ENCODE measurements around the gene WDR91. TPM values are rescaled to one million over a fixed set of nuclear protein-coding genes. Genes with fewer than 3 reads are reported as not detected.

Gene WDR91
- total and polyA plus RNA-seq, 2 donors (not counting 1 experiment from before 2014, with no cell fraction given): 26.7 to 40.7 TPM

GRCh38 chr7:135159359-135160085 is 51.8 kb downstream of the WDR91 start:
- Histone ChIP-seq H3K4me3 (ENCODE audit: control extremely low read depth in 1 of 5, extremely low read depth in 1 of 5, insufficient read depth in 1 of 5, low read depth in 2 of 5, low read length in 4 of 5) (no peak overlapping the region), H3K27me3 (replicated peaks in 1 of 4; ENCODE audit: control extremely low read depth in 1 of 4, control insufficient read depth in 3 of 4, insufficient read depth in 4 of 4, low read length in 3 of 4) (no peaks in the 10 kb centered on the region), H3K36me3 (replicated peaks in 1 of 2; ENCODE audit: control extremely low read depth in 1 of 2, control insufficient read depth in 1 of 2, extremely low read depth in 1 of 2, insufficient read depth in 2 of 2, low read length in 1 of 2) (peaks cover 0 to 25% of the 10 kb centered on the region in 2 experiments), H3K9ac (ENCODE audit: low read length) (no peak overlapping the region), H3K4me1 (ENCODE audit: control insufficient read depth in 2 of 2, insufficient read depth in 2 of 2, low read length in 2 of 2) (peaks cover 26 to 32% of the 10 kb centered on the region in 2 donors), H4K20me1 (ENCODE audit: control insufficient read depth, insufficient read depth, low read length, poor library complexity, severe bottlenecking) (peaks cover 27% of the 10 kb centered on the region), H3K9me3 (ENCODE audit: control extremely low read depth in 1 of 3, control insufficient read depth in 2 of 3, insufficient read depth in 1 of 3, low read length in 2 of 3) (peaks cover 1 to 17% (median 16%) of the 10 kb centered on the region in 3 donors), H2AFZ (ENCODE audit: insufficient read depth, low read depth, low read length, poor library complexity, severe bottlenecking) (no peak overlapping the region), H3K27ac (ENCODE audit: low read length in 2 of 2) (peak overlapping the region in 1 of 2 donors; percentile 59), H3K79me2 (ENCODE audit: control insufficient read depth, insufficient read depth, low read length) (peaks cover 74% of the 10 kb centered on the region), H3K4me2 (replicated peaks; ENCODE audit: low read depth, low read length, poor library complexity, severe bottlenecking) (peak overlapping the region; percentile 52)
- no peak for DNase-seq
- peak overlapping the region; percentile 1 for H3K4me3 Mint-ChIP-seq
- peak overlapping the region; percentile 50 for H3K27ac Mint-ChIP-seq
- no peak for ATAC-seq (ENCODE audit: low read depth)
- no peaks in the 10 kb centered on the region for H3K27me3 Mint-ChIP-seq
- peaks cover 55% of the 10 kb centered on the region for H3K4me1 Mint-ChIP-seq
- TF ChIP-seq CTCF (IDR thresholded peaks at IDR 0.05): no peak
- TF ChIP-seq EZH2 (IDR thresholded peaks at IDR 0.05; ENCODE audit: borderline replicate concordance, insufficient read depth, low read depth, low read length, poor library complexity, severe bottlenecking): no peak
- intact Hi-C loops (cut with micrococcal nuclease): no loop called here
- CTCF ChIA-PET: interaction anchor here (1.1 to 4.9 kb wide), 5 partner anchors 10 to 176 kb away, joined by 3 to 47 read pairs (median 29); partner anchors contain the start of genes AGBL3, CYREN and TMEM140
- POLR2A ChIA-PET: interaction anchor here (0.7 to 2.9 kb wide), 6 partner anchors 8 to 1559 kb away, joined by 3 to 22 read pairs (median 6); partner anchors contain the start of genes AGBL3, CYREN and TMEM140
- peaks cover 11% of the 10 kb centered on the region for H3K9me3 Mint-ChIP-seq (ENCODE audit: insufficient read depth)
- 100% methylated on average over 1 of the region's 2 CpGs for WGBS (ENCODE audit: insufficient coverage)

GRCh38 chr7:135158874-135159273 is 52.5 kb downstream of the WDR91 start:
- Histone ChIP-seq H3K27ac (ENCODE audit: low read length in 2 of 2) (peak overlapping the region in 1 of 2 donors; percentile 59), H3K27me3 (replicated peaks in 1 of 4; ENCODE audit: control extremely low read depth in 1 of 4, control insufficient read depth in 3 of 4, insufficient read depth in 4 of 4, low read length in 3 of 4) (no peaks in the 10 kb centered on the region), H4K20me1 (ENCODE audit: control insufficient read depth, insufficient read depth, low read length, poor library complexity, severe bottlenecking) (peaks cover 27% of the 10 kb centered on the region), H3K4me3 (ENCODE audit: control extremely low read depth in 1 of 5, extremely low read depth in 1 of 5, insufficient read depth in 1 of 5, low read depth in 2 of 5, low read length in 4 of 5) (no peak overlapping the region), H2AFZ (ENCODE audit: insufficient read depth, low read depth, low read length, poor library complexity, severe bottlenecking) (no peak overlapping the region), H3K79me2 (ENCODE audit: control insufficient read depth, insufficient read depth, low read length) (peaks cover 80% of the 10 kb centered on the region), H3K9ac (ENCODE audit: low read length) (no peak overlapping the region), H3K4me1 (ENCODE audit: control insufficient read depth in 2 of 2, insufficient read depth in 2 of 2, low read length in 2 of 2) (peaks cover 26 to 32% of the 10 kb centered on the region in 2 donors), H3K4me2 (replicated peaks; ENCODE audit: low read depth, low read length, poor library complexity, severe bottlenecking) (no peak overlapping the region), H3K9me3 (ENCODE audit: control extremely low read depth in 1 of 3, control insufficient read depth in 2 of 3, insufficient read depth in 1 of 3, low read length in 2 of 3) (peaks cover 1 to 17% (median 16%) of the 10 kb centered on the region in 3 donors), H3K36me3 (replicated peaks in 1 of 2; ENCODE audit: control extremely low read depth in 1 of 2, control insufficient read depth in 1 of 2, extremely low read depth in 1 of 2, insufficient read depth in 2 of 2, low read length in 1 of 2) (peaks cover 0 to 20% of the 10 kb centered on the region in 2 experiments)
- POLR2A ChIA-PET: interaction anchor here (0.7 to 1.1 kb wide), 3 partner anchors 11 to 1558 kb away, joined by 3 read pairs; partner anchors contain the start of gene TMEM140
- peaks cover 14% of the 10 kb centered on the region for H3K9me3 Mint-ChIP-seq (ENCODE audit: insufficient read depth)
- H3K4me3 Mint-ChIP-seq: no peak overlapping the region
- CTCF ChIA-PET: interaction anchor here (2.0 to 4.9 kb wide), 3 partner anchors 9 to 13 kb away, joined by 5 to 47 read pairs (median 41); partner anchors contain the start of genes CYREN and TMEM140
- intact Hi-C loops (cut with micrococcal nuclease): no loop called here
- no peak for ATAC-seq (ENCODE audit: low read depth)
- DNase-seq: no peak
- H3K27me3 Mint-ChIP-seq: no peaks in the 10 kb centered on the region
- 87% methylated on average over 5 of the region's 6 CpGs for WGBS (ENCODE audit: insufficient coverage)
- TF ChIP-seq EZH2 (IDR thresholded peaks at IDR 0.05; ENCODE audit: borderline replicate concordance, insufficient read depth, low read depth, low read length, poor library complexity, severe bottlenecking): no peak
- peak overlapping the region; percentile 73 for H3K27ac Mint-ChIP-seq
- peaks cover 58% of the 10 kb centered on the region for H3K4me1 Mint-ChIP-seq
